NCI-H2196 treated with DMSO at 0.1 percent for 48 hours (cell line): ENCODE results near the gene SCN11A.
A peak's percentile ranks its signal among the peaks of the same experiment; 100 is the strongest.

Experiments
- DNase-seq: peaks from one replicate; lab custom pipeline; 2025; ENCODE audit not compliant: unreplicated experiment; lab: John Stamatoyannopoulos, UW

SCN11A gene

GRCh38 chr3:39051649-39052561, at the start of gene SCN11A, which contains the start of gene WDR48:
SCN11A (minus strand) TSS chr3:39051944; CDS start chr3:38950362, 101,582 bp downstream.
WDR48 (plus strand) TSS chr3:39052016; CDS start chr3:39052026, 10 bp downstream.
- DNase-seq: peak; percentile 31

- peak; percentile 7 for DNase-seq
These were observed 49.4 kb upstream of the SCN11A start for GRCh38 chr3:39101022-39101689.

- DNase-seq: no peak
These were observed 48.7 kb upstream of the SCN11A start for GRCh38 chr3:39100500-39100886.

GRCh38 chr3:39099738-39100499, 48.2 kb upstream of the SCN11A start:
- no peak for DNase-seq

GRCh38 chr3:39099242-39099641, 47.5 kb upstream of the SCN11A start:
- DNase-seq: no peak

GRCh38 chr3:39098473-39099000, 46.8 kb upstream of the SCN11A start:
- no peak for DNase-seq

- no peak for DNase-seq
These were observed 46.1 kb upstream of the SCN11A start for GRCh38 chr3:39097716-39098472.

GRCh38 chr3:39096775-39097174, 45.0 kb upstream of the SCN11A start:
- DNase-seq: no peak

GRCh38 chr3:39095778-39096177, 44.0 kb upstream of the SCN11A start:
- DNase-seq: no peak

GRCh38 chr3:39094851-39095677, 43.3 kb upstream of the SCN11A start:
- DNase-seq: no peak

- no peak for DNase-seq
These were observed 39.2 kb upstream of the SCN11A start for GRCh38 chr3:39090922-39091321.

GRCh38 chr3:39088889-39089288, 37.1 kb upstream of the SCN11A start:
- DNase-seq: no peak

- DNase-seq: no peak
These were observed 36.7 kb upstream of the SCN11A start for GRCh38 chr3:39088456-39088855.

GRCh38 chr3:39086144-39086543, 34.4 kb upstream of the SCN11A start:
- DNase-seq: no peak

GRCh38 chr3:39082666-39083313, 31.0 kb upstream of the SCN11A start:
- no peak for DNase-seq

- no peak for DNase-seq
These were observed 28.3 kb upstream of the SCN11A start for GRCh38 chr3:39080026-39080425.

GRCh38 chr3:39079530-39079929, 27.8 kb upstream of the SCN11A start:
- no peak for DNase-seq

- no peak for DNase-seq
These were observed 24.2 kb upstream of the SCN11A start for GRCh38 chr3:39075910-39076309.

GRCh38 chr3:39068556-39068955, 16.8 kb upstream of the SCN11A start:
- no peak for DNase-seq
